ENCODE results near the gene IL17F. TPM values are rescaled to one million over a fixed set of nuclear protein-coding genes. Genes with fewer than 3 reads are reported as not detected.

The IL17F gene
- polyA plus RNA-seq, 1 of the 3 experiments (the other 2 are of a cell fraction) = not detected

DNA sequence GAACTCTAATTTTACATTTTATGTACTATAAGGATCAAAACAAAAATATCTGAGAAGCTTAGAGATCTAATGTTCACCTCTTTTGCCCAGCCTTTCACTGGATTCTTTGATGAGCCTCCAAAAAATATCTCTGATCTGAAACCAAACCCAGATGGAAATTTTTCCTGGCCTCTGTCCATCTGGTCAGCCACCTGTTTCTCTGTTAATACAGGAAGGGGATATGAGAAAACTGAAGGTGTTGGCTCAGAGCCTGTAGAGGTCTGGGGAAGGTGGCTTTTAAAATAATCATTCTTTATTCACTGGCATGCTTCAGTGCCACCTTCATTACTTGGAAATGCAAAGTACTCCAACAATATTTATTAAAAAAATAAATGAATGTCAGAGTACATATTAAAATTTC lies 48.8 kb upstream of the IL17F start:
- ChIA-PET CTCF (interaction anchor here (1.0 to 2.2 kb wide), 4 partner anchors 9 to 107 kb away, joined by 4 to 9 read pairs (median 5); partner anchors contain the start of gene MCM3), POLR2A (no interaction called here)
- no peaks in the 10 kb centered on the region for H3K27me3 ChIP-seq (ENCODE audit: insufficient read depth)

DNA sequence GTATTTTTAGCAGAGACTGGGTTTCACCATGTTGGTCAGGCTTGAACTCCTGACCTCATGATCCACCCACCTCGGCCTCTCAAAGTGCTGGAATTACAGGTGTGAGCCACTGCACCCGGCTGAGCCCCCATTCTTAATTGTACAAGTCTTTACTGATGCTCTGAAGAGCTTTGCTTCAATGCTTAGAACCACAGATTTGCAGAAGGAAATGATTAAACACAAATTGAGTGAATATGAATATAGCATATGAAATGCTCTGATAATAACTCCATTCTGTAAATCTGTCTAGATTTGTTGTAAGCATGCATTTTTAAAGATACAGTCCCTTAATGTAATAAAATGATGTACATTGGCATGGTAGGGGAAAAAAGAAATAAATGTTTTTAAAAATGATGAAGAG lies 44.5 kb upstream of the IL17F start:
- ChIA-PET CTCF (interaction anchor here (0.9 to 8.6 kb wide), 5 partner anchors 12 to 112 kb away, joined by 3 to 119 read pairs (median 3); partner anchors contain the start of gene PAQR8), POLR2A (interaction anchor here (1.1 kb wide), 1 partner anchor 73 kb away, joined by 5 read pairs; the partner anchor contains the start of gene PAQR8)
- no peaks in the 10 kb centered on the region for H3K9me3 ChIP-seq
- no peak overlapping the region for H3K27ac ChIP-seq (ENCODE audit: low read depth in 2 of 2, low read length in 1 of 2)
- H3K9me2 ChIP-seq = no peaks in the 10 kb centered on the region
- H2AFZ ChIP-seq (ENCODE audit: low read depth) = no peak overlapping the region
- no peak overlapping the region for H3K4me2 ChIP-seq
- 90% methylated on average over 2 of the region's 2 CpGs for WGBS (ENCODE audit: low lambda C conversion rate)
- no peaks in the 10 kb centered on the region for H3K27me3 ChIP-seq (ENCODE audit: insufficient read depth)
- H3K79me2 ChIP-seq (ENCODE audit: insufficient read depth) = peaks cover 6% of the 10 kb centered on the region
- H3K4me3 ChIP-seq (ENCODE audit: low read depth in 2 of 2, low read length in 1 of 2) = no peak overlapping the region
- TF ChIP-seq, protein P1, sequence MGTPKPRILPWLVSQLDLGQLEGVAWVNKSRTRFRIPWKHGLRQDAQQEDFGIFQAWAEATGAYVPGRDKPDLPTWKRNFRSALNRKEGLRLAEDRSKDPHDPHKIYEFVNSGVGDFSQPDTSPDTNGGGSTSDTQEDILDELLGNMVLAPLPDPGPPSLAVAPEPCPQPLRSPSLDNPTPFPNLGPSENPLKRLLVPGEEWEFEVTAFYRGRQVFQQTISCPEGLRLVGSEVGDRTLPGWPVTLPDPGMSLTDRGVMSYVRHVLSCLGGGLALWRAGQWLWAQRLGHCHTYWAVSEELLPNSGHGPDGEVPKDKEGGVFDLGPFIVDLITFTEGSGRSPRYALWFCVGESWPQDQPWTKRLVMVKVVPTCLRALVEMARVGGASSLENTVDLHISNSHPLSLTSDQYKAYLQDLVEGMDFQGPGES (IDR thresholded peaks at IDR 0.05; ENCODE audit: low read depth, low read length) = no peak
- TF ChIP-seq RCOR1 (IDR thresholded peaks at IDR 0.05; ENCODE audit: low read length) (no peak), SMC3 (IDR thresholded peaks at IDR 0.05; ENCODE audit: low read depth, low read length) (no peak), GATA2 (CRISPR knock-in tag; IDR thresholded peaks at IDR 0.05) (no peak), ELF1 (IDR thresholded peaks at IDR 0.05) (no peak), EZH2phosphoT487 (IDR thresholded peaks at IDR 0.05; ENCODE audit: borderline replicate concordance, low read depth) (no peak), TCF12 (IDR thresholded peaks at IDR 0.05) (no peak), GABPA (IDR thresholded peaks at IDR 0.05; ENCODE audit: low read depth) (no peak), RXRA (IDR thresholded peaks at IDR 0.05; ENCODE audit: borderline replicate concordance, low read depth) (no peak)
- TF ChIP-seq, protein P2, sequence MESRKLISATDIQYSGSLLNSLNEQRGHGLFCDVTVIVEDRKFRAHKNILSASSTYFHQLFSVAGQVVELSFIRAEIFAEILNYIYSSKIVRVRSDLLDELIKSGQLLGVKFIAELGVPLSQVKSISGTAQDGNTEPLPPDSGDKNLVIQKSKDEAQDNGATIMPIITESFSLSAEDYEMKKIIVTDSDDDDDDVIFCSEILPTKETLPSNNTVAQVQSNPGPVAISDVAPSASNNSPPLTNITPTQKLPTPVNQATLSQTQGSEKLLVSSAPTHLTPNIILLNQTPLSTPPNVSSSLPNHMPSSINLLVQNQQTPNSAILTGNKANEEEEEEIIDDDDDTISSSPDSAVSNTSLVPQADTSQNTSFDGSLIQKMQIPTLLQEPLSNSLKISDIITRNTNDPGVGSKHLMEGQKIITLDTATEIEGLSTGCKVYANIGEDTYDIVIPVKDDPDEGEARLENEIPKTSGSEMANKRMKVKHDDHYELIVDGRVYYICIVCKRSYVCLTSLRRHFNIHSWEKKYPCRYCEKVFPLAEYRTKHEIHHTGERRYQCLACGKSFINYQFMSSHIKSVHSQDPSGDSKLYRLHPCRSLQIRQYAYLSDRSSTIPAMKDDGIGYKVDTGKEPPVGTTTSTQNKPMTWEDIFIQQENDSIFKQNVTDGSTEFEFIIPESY (IDR thresholded peaks at IDR 0.05; ENCODE audit: borderline replicate concordance, low read depth) = no peak
- TF ChIP-seq, protein P3, sequence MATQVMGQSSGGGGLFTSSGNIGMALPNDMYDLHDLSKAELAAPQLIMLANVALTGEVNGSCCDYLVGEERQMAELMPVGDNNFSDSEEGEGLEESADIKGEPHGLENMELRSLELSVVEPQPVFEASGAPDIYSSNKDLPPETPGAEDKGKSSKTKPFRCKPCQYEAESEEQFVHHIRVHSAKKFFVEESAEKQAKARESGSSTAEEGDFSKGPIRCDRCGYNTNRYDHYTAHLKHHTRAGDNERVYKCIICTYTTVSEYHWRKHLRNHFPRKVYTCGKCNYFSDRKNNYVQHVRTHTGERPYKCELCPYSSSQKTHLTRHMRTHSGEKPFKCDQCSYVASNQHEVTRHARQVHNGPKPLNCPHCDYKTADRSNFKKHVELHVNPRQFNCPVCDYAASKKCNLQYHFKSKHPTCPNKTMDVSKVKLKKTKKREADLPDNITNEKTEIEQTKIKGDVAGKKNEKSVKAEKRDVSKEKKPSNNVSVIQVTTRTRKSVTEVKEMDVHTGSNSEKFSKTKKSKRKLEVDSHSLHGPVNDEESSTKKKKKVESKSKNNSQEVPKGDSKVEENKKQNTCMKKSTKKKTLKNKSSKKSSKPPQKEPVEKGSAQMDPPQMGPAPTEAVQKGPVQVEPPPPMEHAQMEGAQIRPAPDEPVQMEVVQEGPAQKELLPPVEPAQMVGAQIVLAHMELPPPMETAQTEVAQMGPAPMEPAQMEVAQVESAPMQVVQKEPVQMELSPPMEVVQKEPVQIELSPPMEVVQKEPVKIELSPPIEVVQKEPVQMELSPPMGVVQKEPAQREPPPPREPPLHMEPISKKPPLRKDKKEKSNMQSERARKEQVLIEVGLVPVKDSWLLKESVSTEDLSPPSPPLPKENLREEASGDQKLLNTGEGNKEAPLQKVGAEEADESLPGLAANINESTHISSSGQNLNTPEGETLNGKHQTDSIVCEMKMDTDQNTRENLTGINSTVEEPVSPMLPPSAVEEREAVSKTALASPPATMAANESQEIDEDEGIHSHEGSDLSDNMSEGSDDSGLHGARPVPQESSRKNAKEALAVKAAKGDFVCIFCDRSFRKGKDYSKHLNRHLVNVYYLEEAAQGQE (IDR thresholded peaks at IDR 0.05; ENCODE audit: low read depth, low read length) = no peak
- TF ChIP-seq, protein P4, sequence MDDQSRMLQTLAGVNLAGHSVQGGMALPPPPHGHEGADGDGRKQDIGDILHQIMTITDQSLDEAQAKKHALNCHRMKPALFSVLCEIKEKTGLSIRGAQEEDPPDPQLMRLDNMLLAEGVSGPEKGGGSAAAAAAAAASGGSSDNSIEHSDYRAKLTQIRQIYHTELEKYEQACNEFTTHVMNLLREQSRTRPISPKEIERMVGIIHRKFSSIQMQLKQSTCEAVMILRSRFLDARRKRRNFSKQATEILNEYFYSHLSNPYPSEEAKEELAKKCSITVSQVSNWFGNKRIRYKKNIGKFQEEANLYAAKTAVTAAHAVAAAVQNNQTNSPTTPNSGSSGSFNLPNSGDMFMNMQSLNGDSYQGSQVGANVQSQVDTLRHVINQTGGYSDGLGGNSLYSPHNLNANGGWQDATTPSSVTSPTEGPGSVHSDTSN (IDR thresholded peaks at IDR 0.05) = no peak
- H3K36me3 ChIP-seq (replicated peaks in 1 of 2; ENCODE audit: control insufficient read depth in 1 of 2, insufficient read depth in 2 of 2, low read length in 1 of 2) = no peaks in the 10 kb centered on the region
- H3K4me1 ChIP-seq (ENCODE audit: control insufficient read depth in 1 of 2, insufficient read depth in 2 of 2, low read depth in 1 of 2, low read length in 1 of 2) = peaks cover 8 to 25% of the 10 kb centered on the region in 2 experiments; a peak in 3 of 4 replicates
- H3F3A ChIP-seq (replicated peaks; ENCODE audit: insufficient read depth) = no peaks in the 10 kb centered on the region
- no peaks in the 10 kb centered on the region for H4K20me1 ChIP-seq (ENCODE audit: insufficient read depth)
- H3K9ac ChIP-seq = no peak overlapping the region
- DNase-seq = no peak

More for the DNA sequence above, 48.8 kb upstream of the IL17F start:
- Histone ChIP-seq H4K20me1 (ENCODE audit: insufficient read depth) (no peaks in the 10 kb centered on the region), H3F3A (replicated peaks; ENCODE audit: insufficient read depth) (no peaks in the 10 kb centered on the region), H3K9me3 (no peaks in the 10 kb centered on the region; the same call in 1 of the 2 replicates), H3K4me3 (ENCODE audit: low read depth in 2 of 2, low read length in 1 of 2) (no peak overlapping the region), H3K9me2 (no peaks in the 10 kb centered on the region), H3K4me1 (ENCODE audit: control insufficient read depth in 1 of 2, insufficient read depth in 2 of 2, low read depth in 1 of 2, low read length in 1 of 2) (peaks cover 0 to 17% of the 10 kb centered on the region in 2 experiments; a peak in 2 of 4 replicates), H3K79me2 (ENCODE audit: insufficient read depth) (no peaks in the 10 kb centered on the region), H3K4me2 (no peak overlapping the region), H2AFZ (ENCODE audit: low read depth) (no peak overlapping the region), H3K36me3 (replicated peaks in 1 of 2; ENCODE audit: control insufficient read depth in 1 of 2, insufficient read depth in 2 of 2, low read length in 1 of 2) (no peaks in the 10 kb centered on the region), H3K9ac (no peak overlapping the region), H3K27ac (ENCODE audit: low read depth in 2 of 2, low read length in 1 of 2) (peak overlapping the region in 1 of 2 experiments; percentile 67; a peak in 2 of 4 replicates)
- TF ChIP-seq CHD2 (IDR thresholded peaks at IDR 0.05; ENCODE audit: low read length, partially characterized antibody) (peak; percentile 17), GATA2 (CRISPR knock-in tag; IDR thresholded peaks at IDR 0.05) (peak; percentile 45; the same call in 1 of the 2 replicates), RFX5 (IDR thresholded peaks at IDR 0.05; ENCODE audit: low read length) (no peak), RCOR1 (IDR thresholded peaks at IDR 0.05; ENCODE audit: low read length) (peak; percentile 74), EP300 (IDR thresholded peaks at IDR 0.05; ENCODE audit: borderline replicate concordance in 1 of 2, low read depth in 1 of 2, low read length in 1 of 2) (0 out of 4 replicates have a peak, but pooled peaks of 1 of the 2 experiments have one; percentile 35)
- TF ChIP-seq, protein P5, sequence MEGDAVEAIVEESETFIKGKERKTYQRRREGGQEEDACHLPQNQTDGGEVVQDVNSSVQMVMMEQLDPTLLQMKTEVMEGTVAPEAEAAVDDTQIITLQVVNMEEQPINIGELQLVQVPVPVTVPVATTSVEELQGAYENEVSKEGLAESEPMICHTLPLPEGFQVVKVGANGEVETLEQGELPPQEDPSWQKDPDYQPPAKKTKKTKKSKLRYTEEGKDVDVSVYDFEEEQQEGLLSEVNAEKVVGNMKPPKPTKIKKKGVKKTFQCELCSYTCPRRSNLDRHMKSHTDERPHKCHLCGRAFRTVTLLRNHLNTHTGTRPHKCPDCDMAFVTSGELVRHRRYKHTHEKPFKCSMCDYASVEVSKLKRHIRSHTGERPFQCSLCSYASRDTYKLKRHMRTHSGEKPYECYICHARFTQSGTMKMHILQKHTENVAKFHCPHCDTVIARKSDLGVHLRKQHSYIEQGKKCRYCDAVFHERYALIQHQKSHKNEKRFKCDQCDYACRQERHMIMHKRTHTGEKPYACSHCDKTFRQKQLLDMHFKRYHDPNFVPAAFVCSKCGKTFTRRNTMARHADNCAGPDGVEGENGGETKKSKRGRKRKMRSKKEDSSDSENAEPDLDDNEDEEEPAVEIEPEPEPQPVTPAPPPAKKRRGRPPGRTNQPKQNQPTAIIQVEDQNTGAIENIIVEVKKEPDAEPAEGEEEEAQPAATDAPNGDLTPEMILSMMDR (IDR thresholded peaks at IDR 0.05) = no peak
- peak; percentile 72 for DNase-seq

Measured in SK-N-SH (cell line).